ENCODE measurements around the gene STX3.
"Not testable (repeated sequence)": the region's sequence is repeated elsewhere in the genome, so short reads cannot be mapped to it uniquely, and the experiment has no call there.

The STX3 gene

GRCh38 chr11:59759900-59760299, 4.7 kb downstream of the STX3 start:
- no peak for DNase-seq

- no peak for DNase-seq
Observed at GRCh38 chr11:59760771-59761170, 5.6 kb downstream of the STX3 start.

DNA sequence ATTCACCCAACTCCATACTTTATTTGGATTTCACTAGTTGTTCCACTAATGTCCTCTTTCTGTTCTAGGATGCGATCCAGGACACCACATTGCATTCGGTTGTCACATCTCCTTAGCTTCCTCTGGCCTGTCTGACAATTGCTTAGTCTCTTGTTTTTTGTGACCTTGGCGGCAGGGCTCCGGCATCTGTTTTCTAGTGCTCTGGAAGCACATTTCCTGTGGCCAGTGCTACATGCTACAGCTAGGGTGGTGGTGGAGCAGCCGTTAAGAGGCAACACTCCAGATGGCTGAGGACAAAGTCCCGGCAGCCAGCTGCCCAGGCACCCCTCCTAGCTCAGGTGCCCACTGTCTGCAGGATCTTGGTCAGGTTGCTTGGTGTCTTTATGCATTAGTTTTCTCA, 6.8 kb downstream of the STX3 start:
- DNase-seq, result no peak

- DNase-seq, result no peak
Observed at GRCh38 chr11:59765068-59765735, 10.0 kb downstream of the STX3 start.

GRCh38 chr11:59766542-59767224, 11.5 kb downstream of the STX3 start:
- DNase-seq, result no peak

GRCh38 chr11:59767225-59767611, 12.0 kb downstream of the STX3 start:
- no peak for DNase-seq

- no peak for DNase-seq
Observed at GRCh38 chr11:59769111-59769510, 13.9 kb downstream of the STX3 start.

- no peak for DNase-seq
Observed at GRCh38 chr11:59769828-59770227, 14.7 kb downstream of the STX3 start.

DNA sequence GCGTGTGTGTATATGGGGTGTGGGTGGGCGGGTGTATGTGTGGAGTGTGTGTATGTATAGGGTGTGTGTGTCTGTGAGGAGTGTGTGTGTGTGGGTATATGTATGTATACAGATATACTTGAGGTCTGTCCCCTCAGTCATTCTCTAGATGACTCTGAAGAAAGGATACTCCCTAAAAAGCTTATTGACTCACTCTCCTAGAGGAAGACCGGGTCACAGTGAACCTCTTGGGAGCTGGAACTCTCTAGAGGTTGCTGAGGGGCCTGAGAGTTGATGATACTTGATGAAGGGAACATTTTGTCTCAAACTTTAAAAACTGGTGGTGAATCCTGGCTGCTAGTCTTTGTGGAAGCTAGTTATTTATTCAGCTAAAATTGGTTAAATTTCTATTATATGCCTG, 15.1 kb downstream of the STX3 start:
- DNase-seq, result no peak

DNA sequence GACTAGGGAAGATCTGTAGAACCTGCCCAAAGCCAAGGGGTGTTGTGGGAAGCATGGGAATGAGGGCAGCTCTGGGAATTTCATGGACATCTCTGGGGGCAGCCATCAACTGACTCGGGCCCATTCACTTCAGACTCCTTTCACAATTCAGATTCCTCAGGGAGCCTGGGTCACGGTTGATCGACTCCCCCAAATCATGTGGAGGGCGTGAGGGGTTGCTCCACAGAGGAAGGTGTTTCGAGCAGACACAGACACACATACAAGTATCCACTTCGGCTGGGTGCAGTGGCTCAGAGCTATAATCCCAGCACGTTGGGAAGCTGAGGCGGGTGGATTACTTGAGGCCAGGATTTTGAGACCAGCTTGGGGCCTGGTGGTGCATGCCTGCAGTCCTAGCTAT, 15.7 kb downstream of the STX3 start:
- DNase-seq, result no peak

DNA sequence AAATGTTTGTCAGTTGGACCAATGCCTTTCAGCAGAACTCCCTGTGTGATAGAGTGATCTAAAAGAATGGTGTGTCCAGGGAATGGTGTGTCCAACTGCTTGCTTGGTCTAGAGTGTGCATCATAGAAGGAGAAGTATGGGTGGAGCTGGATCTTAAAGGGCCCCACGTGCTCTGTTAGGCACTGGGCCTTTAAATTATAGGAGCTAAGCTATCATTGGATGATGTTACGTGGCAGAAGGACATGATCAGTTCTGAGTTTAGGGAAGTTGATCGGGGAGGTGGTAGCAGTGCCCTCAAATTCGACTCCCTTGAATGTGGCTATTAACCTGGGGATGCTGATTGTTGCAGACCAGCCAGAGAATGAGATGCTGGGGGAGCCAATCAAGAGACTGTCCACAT, 16.4 kb downstream of the STX3 start:
- DNase-seq, result no peak

DNA sequence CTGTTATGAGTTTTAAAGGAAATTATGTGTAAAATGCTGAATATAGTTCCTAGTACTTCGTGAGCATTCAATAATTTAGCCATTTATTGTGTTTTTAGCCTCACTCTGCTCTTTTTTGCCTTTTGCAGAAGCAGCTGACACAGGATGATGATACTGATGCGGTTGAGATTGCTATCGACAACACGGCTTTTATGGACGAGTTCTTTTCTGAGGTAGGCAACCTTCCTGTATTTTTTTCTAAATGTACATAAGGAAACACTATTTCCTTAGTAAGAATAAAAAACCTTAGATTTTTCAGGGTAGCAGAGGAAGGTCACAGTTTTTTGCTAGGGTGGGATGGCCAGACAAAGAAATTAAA, 17.9 kb downstream of the STX3 start:
- DNase-seq, result no peak

- no peak for DNase-seq
Observed at GRCh38 chr11:59776210-59777066, 21.3 kb downstream of the STX3 start.

- no peak for DNase-seq
Observed at GRCh38 chr11:59777104-59777503, 21.9 kb downstream of the STX3 start.

DNA sequence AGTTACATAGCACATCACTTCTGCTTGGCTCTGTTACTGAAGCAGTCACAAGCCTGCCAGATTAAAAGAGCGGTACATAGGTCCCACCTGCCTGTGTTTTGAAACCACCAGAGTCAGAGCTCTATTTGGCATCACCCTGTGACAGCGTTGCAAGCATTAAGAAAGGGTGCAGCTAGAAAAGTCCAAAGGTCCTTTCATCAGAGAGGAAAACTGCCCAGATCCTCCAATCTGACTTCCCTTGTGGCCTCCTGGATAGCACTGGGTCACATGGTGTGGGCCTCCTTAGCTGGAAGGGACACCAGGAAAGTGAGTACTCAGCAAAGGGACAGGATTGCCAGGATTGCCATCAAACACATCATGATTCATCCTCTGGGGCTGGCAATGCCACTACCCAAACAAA, 22.9 kb downstream of the STX3 start:
- no peak for DNase-seq

- DNase-seq, result no peak
Observed at GRCh38 chr11:59779487-59779886, 24.3 kb downstream of the STX3 start.

GRCh38 chr11:59782080-59782479, 26.9 kb downstream of the STX3 start:
- DNase-seq, result no peak

- DNase-seq, result no peak
Observed at GRCh38 chr11:59783632-59784090, 28.5 kb downstream of the STX3 start.

DNA sequence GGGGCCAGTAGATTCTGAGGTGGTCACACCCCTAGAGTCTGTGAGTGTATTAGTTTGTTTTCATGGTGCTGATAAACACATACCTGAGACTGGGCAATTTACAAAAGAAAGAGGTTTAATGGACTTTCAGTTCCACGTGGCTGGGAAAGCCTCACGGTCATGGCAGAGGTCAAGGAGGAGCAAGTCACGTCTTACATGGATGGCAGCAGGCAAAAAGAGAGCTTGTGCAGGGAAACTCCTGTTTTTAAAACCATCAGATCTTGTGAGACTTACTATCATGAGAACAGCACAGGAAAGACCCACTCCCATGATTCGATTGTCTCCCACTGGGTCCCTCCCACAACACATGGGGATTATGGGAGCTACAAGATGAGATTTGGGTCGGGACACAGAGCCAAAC, 29.3 kb downstream of the STX3 start:
- not testable (repeated sequence) for DNase-seq

DNA sequence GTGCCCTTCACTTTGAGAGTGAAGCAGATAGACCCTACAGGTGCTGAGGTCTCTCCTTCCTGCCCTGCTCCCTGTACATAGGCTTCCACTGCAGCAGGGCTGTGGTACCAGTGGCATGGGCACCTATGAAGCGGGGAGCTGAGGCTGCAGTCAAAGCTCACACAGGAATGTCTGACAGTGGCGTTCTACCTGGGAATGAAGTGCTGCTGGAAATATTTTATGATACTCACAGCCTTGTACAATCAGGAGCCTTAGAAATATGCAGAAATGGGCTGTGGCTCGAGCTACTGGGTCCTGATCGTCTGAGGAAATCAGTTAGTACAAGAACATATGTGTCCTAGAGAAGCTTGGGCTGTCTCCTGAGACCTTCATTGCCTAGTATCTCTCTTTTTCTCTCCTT, 30.6 kb downstream of the STX3 start:
- DNase-seq, result no peak

- no peak for DNase-seq
Observed at GRCh38 chr11:59787255-59787588, 32.0 kb downstream of the STX3 start.

- no peak for DNase-seq
Observed at GRCh38 chr11:59787816-59788215, 32.6 kb downstream of the STX3 start.

- DNase-seq, result no peak
Observed at GRCh38 chr11:59791639-59792038, 36.5 kb downstream of the STX3 start.

DNA sequence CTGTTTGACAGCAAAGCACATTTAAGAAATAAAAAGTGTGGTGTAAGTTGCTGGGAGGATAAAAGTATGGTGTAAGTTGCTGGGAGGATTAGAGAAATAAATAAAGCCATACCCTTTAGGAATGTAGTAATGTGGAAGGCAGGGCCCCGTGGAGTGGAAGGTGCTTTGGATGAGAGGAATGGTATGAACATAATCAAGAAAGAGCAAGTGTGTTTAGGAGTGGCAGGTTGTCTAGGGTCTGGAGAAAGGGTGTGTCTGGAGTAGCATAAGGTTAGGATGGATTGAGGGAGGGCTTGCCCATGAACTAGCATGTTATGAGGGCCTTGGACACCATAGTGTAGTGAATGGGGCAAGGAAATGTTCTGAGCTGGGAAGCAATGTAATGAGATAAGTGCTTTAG, 37.3 kb downstream of the STX3 start:
- no peak for DNase-seq

All from right hindlimb (tissue), 1 donor.